GM19463 (cell line): ENCODE data around the gene VAX1.
"Not testable (repeated sequence)": the region's sequence is repeated elsewhere in the genome, so short reads cannot be mapped to it uniquely, and the experiment has no call there.

Experiments
- ATAC-seq: cut with Tn5 transposase; IDR thresholded peaks from one replicate; pipeline ENCODE4 v1.9.1; 2021; ENCODE audit warnings: mild to moderate bottlenecking, moderate library complexity; ENCODE audit not compliant: unreplicated experiment

Gene VAX1

GRCh38 chr10:117084421-117085246, 53.4 kb downstream of the VAX1 start:
- not testable (repeated sequence) for ATAC-seq
